GM21737 (cell line): ENCODE measurements around the gene KRTAP4-5.
"Not testable (repeated sequence)": the region's sequence is repeated elsewhere in the genome, so short reads cannot be mapped to it uniquely, and the experiment has no call there.

Experiments
- ATAC-seq: cut with Tn5 transposase; IDR thresholded peaks from one replicate; pipeline ENCODE4 v1.9.1; 2021; ENCODE audit warnings: mild to moderate bottlenecking, moderate library complexity; ENCODE audit not compliant: unreplicated experiment

Gene KRTAP4-5

GRCh38 chr17:41149652-41149985 lies at the start of gene KRTAP4-5:
Gene KRTAP4-5, minus strand, starts transcription at chr17:41149825. Its CDS starts 58 bp downstream, at chr17:41149767.
- no peak for ATAC-seq

DNA sequence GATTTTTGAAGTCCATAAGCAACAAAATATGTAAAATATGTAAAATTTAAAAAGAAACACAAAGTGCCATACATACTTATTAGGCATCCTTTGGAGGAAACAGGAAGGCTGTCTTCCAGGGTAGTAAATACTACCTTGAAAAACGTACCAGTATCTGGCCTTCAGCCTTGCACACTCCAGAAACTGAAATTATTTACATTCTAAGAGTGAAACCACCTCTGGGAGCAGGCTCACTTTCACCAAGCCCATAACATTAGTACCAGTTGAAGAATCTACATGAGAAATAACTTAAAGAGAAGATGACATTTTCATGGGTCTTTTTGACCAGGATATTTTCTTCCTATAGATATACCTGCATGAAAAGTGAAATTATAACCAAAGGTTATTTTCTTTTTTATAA lies 46.4 kb upstream of the KRTAP4-5 start:
- ATAC-seq, result no peak

- no peak for ATAC-seq
Observed at GRCh38 chr17:41190328-41190727, 40.7 kb upstream of the KRTAP4-5 start.

GRCh38 chr17:41189837-41190318 lies 40.3 kb upstream of the KRTAP4-5 start, which contains the start of gene KRTAP9-1:
Gene KRTAP9-1, plus strand, starts transcription at chr17:41189887. Its CDS starts 0 bp downstream, at chr17:41189887.
- ATAC-seq, result not testable (repeated sequence)

- ATAC-seq, result no peak
Observed at GRCh38 chr17:41186872-41187271, 37.2 kb upstream of the KRTAP4-5 start.

DNA sequence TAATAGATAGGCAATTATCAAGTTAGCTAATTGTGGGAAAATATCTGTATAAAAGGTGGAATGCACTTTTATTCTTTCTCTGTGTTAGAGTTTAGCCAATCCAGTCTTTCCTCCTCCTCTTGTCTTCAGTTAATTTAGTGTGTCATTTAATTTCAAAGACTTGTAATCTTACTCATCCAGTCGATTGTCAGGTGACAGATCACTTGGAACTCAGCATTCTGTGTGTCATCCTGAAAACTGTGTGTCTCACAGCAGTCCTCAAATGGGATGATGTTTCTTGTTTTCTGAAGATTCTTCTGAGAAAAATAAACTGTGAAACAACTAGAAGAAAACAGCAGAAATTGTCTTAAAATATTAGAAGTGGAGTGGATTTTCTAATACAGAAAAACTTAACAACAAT lies 35.4 kb upstream of the KRTAP4-5 start:
- no peak for ATAC-seq

DNA sequence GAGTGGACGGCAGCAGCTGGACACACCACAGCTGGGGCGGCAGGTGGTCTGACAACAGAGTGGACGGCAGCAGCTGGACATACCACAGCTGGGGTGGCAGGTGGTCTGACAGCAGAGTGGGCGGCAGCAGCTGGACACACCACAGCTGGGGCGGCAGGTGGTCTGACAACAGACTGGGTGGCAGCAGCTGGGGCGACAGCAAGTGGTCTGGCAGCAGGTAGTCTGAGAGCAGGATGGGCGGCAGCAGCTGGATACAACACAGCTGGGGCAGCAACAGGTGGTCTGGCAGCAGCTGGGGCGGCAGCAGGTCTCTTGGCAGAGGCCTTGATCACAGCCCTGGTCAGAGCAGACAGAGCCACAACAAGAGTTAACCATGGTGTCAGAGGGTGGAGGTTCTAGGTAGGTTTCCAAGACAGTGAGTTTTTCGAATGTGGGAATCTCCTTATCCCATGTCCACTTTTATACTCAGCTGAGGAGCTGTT lies 34.9 kb upstream of the KRTAP4-5 start, which contains the start of gene KRTAP4-1:
Gene KRTAP4-1 (minus strand): TSS at position 432 of the 482 bp plus-strand sequence. CDS start 57 bp downstream, at position 375.
- ATAC-seq, result no peak

DNA sequence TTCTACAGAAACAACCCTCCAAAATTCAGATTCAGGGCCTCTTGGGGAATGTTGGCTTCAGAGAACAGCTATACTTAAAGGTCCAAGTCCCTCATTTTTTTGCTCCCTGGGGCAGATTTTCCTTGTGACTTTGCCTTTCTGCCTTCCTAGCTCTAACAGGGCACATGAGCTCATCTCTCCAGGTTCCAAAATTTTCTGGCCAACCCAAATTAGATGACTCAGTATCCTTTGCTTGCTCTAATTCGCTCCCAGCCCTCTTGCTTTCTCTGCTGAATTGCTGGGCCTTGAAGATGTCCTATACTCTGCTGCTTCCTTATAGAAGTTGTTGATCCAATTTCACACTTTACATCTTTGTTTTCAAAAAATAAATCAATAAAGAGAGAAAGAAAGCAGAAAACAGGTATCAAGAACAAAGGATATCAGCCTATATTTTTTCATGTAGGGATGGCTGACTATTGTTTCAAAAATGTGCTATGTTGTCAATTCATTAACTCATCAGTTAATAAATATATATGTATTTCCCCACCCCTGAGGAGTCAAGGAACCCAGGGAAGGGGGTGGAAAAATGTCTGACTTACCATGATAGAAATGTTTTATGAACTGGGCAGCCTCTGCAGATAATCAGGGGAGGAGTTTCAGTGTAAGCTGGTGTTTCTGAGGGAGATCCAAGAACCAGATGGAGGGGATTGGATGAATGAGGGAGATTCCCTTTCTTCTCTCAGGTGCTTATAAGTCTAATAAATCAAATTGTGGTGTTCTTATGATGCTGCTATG lies 29.4 kb upstream of the KRTAP4-5 start:
- no peak for ATAC-seq

GRCh38 chr17:41178341-41178740 lies 28.7 kb upstream of the KRTAP4-5 start:
- no peak for ATAC-seq

DNA sequence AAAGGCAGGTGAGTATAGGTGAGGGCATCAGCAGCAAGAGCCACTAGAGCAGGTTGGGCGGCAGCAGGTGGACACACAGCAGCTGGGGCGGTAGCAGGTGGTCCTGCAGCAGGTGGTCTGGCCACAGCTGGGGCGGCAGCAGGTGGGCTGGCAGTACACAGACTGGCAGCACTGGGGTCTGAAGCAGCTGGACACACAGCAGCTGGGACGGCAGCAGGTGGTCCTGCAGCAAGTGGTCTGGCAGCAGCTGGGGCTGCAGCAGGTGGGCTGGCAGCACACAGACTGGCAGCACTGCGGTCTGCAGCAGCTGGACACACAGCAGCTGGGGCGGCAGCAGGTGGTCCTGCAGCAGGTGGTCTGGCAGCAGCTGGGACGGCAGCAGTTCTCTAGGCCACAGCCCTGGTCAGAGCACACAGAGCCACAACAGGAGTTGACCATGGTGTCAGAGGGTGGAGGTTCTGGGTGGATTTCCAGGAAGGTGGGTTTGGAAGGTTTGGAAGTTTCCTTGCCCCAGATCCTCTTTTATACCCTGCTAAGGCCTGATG lies 28.2 kb upstream of the KRTAP4-5 start, which contains the start of gene KRTAP4-2:
Gene KRTAP4-2 (minus strand): TSS at position 495 of the 545 bp plus-strand sequence. CDS start 57 bp downstream, at position 438.
- ATAC-seq, result no peak

- ATAC-seq, result no peak
Observed at GRCh38 chr17:41176744-41177387, 27.2 kb upstream of the KRTAP4-5 start.

DNA sequence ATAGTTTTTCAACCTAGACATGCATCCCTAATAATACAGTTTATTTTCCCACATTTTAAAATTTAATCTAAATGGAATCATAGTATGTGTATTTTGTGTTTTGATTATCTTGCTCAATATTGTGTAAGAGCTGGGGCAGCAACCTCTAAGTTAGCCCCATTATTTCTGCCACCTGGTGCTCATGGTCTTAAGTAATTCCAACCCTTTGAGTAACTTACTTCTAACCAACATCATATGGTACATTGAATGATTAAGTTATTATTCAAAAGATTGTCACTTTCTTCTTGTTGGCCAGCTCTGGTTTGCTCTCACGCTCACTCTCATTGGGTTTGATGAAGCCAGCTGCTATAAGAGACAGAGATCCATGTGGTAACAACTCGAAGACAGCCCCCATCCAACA lies 22.3 kb upstream of the KRTAP4-5 start:
- ATAC-seq, result no peak

DNA sequence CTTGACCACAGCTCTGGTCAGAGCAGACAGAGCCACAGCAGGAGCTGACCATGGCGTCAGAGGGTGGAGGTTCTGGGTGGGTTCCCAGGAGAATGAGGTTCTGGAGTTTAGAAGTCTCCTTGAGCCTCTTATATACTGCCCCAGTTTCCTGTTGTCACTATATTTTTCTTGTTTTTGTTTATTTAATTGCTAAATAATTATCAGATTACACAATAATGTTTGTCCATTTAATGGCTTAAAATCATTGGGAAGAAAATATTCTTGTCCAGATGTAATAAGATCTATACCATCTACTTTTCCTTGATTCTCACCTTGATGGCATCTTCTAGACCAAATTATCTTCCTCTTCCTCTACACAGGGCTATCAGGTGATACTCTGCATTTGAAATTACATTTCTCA lies 18.5 kb upstream of the KRTAP4-5 start, which contains the start of gene KRTAP4-3:
Gene KRTAP4-3 (minus strand): TSS at position 101 of the 400 bp plus-strand sequence. CDS start 49 bp downstream, at position 52.
- no peak for ATAC-seq

- ATAC-seq, result no peak
Observed at GRCh38 chr17:41167561-41167960, 17.9 kb upstream of the KRTAP4-5 start.

DNA sequence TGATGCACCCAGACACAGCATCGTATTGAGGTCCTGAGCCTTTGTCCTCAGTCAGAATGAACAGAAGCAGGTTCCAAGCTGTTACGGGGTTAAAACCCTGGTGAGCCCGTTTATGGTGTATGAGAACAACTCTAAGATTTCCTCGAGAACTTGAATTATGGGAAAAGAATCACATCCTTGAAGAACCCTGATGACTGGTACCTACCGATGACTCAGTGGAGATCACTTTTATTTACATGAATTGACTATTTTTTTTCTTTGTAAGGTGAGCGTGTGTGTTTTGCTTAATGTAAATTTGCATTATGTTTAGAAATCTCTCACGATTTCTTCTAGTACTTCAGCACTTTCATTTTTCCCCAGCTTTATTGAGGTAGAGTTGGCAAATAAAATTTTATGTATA lies 14.2 kb upstream of the KRTAP4-5 start:
- ATAC-seq, result no peak

DNA sequence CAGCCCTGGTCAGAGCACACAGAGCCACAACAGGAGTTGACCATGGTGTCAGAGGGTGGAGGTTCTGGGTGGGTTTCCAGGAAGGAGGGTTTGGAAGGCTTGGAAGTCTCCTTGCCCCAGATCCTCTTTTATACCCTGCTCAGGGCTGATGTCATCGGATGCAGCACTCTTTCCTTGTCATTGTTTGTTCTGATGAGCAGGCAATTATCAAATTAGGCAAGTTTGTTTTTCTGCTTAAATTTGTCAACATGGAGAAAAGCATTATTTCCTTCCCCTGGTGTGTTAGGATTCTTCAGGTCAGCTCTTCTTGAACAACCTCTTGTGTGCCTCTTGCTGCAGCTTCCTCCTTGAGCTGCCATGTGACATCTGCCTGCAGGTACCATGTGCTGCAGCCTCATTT lies 11.0 kb upstream of the KRTAP4-5 start, which contains the start of gene KRTAP4-4:
Gene KRTAP4-4 (minus strand): TSS at position 101 of the 400 bp plus-strand sequence. CDS start 57 bp downstream, at position 44.
- ATAC-seq, result no peak

DNA sequence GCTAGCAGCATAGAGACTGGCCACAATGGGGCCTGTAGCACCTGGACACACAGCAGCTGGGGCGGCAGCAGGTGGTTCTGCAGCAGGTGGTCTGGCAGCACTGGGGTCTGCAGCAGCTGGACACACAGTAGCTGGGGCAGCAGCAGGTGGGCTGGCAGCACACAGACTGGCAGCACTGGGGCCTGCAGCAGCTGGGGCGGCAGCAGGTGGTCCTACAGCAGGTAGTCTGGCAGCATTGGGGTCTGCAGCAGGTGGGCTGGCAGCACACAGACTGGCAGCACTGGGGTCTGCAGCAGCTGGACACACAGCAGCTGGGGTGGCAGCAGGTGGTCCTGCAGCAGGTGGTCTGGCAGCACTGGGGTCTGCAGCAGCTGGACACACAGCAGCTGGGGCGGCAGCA lies 10.6 kb upstream of the KRTAP4-5 start:
- ATAC-seq, result not testable (repeated sequence)

DNA sequence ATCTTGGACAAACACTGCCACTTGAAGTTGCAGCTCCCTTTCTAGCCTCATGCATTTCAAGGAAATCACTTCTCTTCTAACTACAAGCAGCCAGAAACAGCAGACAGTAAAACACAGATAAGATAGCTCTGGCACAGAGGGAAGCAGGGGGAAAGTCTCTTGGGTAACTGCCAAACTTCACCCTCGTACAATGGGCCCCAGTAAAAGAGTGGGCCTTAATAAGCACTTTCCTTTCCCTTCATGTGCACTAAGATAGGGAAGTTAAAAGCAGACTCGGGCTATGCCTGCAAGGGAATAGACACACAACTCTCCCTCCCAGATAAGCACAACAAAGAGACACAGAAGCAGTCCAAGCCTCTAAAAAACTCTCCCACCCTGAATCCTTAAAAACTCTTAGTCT lies 4.2 kb upstream of the KRTAP4-5 start:
- no peak for ATAC-seq

DNA sequence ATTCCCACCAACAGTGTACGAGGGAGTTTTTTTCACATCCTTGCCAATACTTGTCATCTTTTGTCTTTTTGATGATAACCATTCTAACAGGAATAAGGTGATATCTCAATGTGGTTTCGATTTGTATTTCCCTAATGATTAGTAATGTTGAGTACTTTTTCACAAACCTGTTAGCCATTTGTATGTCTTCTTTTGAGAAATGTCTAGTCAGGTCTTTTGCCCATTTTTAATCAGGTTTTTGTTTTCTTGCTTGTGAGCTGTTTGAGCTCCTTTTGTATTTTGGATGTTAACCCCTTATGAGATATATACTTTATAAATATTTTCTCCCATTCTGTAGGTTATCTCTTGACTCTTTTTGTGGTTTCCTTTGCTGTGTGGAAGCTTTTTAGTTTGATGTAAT lies 1.9 kb upstream of the KRTAP4-5 start:
- no peak for ATAC-seq

GRCh38 chr17:41150026-41150425 lies 401 bp upstream of the KRTAP4-5 start:
- ATAC-seq, result no peak

DNA sequence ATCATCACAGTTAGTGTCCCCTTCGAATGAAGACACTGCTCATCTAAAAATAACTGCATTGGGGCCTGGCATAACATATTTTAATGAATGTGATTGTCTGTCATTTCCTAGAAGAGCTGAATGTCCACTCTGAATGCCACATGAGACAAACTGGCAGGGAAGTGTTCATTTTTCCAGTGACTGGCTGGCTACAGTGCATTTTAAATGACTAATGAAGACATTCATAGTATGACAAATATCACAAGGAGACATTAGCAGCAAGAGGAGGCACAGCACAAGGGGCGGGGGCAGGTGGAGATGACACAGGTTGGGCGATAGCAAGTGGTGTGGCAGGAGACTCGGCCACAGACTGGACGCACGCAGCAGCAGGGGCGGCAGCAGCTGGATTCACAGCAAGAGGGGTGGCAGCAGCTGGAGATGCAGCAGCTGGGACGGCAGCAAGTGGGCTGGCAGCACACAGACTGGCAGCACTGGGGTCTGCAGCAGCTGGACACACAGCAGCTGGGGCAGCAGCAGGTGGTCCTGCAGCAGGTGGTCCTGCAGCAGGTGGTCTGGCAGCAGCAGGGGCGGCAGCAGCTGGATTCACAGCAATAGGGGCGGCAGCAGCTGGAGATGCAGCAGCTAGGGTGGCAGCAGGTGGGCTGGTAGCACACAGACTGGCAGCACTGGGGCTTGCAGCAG lies 514 bp downstream of the KRTAP4-5 start:
- ATAC-seq, result not testable (repeated sequence)
